ENCODE data around the gene BANP.

DNA sequence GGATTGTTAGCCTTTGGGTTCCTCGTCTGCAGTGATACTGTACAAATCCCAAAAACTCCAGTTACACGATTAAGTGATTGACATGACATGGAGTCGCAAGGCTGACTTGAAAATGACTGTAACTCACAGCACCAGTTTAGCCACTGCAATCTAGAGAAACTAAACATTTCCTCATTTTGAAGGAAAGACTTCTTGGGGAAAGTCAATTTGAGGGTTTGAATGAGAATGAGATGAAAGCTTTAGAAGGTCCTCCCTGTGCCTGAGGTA, 4.8 kb downstream of the BANP start:
- TF ChIP-seq EZH2 (IDR thresholded peaks at IDR 0.05; ENCODE audit: insufficient read depth, poor library complexity, severe bottlenecking) (no peak), EZH2phosphoT487 (IDR thresholded peaks at IDR 0.05; ENCODE audit: insufficient read depth, low read depth) (no peak)

Measured in GM23248 (cell line).